NCI-H1105 treated with DMSO at 0.1 percent for 48 hours (cell line): ENCODE measurements around the gene DHRS7B.

ENCODE experiments used
- DNase-seq: peaks from one replicate; lab custom pipeline; 2025; lab: John Stamatoyannopoulos, UW

The DHRS7B gene

DNA sequence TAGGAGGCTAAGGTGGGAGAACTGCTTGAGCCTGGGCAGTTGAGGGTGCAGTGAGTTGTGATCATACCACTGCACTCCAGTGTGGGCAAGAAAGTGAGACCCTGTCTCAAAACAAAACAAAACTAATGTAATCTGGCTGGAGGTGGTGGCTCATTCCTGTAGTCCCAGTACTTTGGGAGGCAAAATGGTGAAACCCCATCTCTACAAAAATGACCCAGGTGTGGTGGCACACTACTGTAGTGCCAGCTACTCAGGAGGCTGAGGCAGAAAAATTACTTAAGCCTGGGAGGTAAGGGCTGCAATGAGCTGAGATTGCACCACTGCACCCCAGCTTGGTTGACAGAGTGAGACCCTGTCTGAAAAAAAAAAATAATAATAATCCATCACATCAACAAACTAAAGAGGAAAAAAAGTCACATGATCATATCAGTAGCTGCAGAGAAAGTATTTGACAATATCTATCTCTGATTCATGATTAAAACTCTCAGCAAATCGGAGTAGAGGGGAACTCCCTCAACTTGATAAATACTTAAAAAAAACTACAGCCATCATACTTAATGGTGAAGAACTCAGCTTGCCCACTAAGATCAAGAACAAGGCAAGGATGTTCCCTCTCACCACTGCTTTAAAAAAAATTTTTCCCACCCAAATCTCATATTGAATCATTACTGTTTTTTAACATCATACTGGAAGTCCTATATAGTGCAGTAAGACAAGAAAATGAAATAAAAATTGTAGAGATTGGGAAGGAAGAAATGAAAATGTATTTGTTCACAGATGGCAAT lies 31.0 kb downstream of the DHRS7B start:
- DNase-seq: no peak

DNA sequence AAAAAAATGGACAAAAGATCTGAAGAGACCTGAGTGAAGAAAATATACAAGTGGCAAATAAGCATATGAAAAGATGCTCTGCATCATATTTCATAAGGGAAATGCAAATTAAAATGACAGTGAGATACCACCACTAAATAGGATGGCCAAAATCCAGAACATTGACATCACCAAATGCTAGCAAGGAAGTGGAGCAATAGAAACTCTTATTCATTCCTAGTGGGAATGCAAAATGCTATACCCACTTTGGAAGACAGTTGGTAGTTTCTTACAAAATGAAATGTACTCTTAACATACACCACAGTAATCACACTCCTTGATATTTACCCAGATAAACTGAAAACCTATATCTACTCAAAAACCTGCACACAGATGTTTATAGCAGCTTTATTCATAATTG lies 33.6 kb downstream of the DHRS7B start:
- no peak for DNase-seq

DNA sequence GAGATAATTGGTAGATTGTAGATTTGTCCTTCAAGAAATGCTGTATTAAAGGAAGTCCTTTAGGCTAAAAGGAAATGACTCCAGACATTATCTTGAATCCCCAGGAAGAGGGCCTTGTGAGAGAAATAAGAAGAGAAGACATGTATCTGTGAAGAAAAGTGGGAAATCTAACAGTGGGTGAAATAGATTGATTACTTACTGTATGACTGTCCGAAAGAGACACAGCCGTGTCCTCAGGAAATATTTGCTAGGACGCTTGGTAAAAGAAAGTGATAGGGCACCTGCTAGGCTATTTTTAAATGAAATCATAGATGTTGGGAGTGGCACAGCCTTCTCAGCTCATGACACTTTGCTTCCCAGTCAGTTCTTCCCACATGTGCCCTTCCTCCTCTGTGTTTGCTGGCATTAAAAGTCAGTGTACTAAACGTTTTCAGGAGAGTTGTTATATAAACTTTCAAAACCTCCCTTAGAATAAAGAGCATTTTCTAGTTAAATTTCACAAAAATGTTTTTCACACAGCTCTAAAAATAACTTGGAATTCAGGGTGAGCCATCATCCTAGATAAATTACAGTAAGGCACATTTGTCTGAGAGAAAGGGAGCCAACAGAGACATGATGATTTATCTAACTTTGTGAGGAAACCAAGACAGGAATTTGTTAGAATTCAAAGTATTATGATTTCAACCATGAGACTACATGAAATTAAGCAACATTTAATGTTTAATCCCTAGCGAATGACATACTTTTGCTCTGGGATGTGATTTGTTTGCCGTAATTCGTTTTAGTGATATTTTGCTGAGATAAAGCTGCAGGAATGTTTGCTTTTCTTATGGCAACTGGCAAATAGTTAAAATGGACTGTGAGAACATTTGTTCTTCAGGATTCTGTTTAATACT lies 35.0 kb downstream of the DHRS7B start:
- no peak for DNase-seq

DNA sequence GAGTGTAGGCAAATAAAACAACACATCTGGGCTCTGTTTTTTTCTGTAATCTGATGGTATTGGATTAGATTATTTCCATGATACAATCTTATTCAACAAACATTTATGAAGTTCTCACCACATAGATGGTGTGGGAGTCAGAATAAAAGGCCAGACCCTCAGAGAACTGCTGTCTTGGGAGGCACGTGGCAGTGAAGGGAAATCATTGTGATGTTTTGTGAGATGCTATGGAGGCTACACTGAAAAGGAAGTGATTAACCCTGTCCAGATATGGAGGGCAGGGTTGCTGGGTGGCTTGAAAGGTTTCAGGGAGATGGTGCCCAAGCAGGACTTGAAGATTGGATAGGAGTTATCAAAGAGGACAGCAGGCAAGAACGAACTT lies 35.6 kb downstream of the DHRS7B start:
- no peak for DNase-seq

DNA sequence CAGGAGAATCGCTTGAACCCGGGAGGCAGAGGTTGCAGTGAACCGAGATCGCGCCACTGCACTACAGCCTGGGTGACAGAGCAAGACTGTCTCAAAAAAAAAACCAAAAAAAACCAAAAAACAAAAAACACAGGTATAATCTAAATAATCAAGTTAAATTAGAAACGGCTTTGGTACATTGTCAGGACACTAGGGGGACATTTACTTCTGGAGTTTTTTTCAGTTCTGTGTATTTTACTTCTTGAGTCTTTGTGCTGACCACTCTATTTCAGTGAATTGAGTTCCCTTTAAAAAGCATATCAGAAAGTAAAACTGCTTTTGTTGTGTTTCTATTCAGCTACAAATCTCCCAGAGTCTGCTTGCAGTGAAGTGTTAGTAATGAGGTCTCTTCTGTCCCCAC lies 36.3 kb downstream of the DHRS7B start:
- no peak for DNase-seq

DNA sequence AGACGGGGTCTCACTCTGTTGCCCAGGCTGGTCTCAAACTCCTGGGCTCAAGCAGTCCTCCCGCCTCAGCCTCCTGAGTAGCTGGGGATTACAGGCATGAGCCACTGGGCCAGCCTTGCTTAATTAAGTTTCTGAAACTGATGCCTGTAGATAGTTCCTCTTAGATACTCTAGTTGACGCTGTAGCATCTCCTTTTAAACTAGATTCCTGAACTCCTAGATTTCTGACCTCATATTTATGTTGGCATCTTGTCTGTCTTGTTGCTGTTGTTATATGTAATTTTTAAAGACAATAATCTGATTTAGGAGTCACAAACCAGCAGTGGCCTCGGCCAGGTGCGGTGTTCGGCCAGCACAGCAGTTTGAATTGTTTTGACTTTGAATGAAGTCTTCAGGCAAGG lies 37.5 kb downstream of the DHRS7B start:
- DNase-seq: no peak

DNA sequence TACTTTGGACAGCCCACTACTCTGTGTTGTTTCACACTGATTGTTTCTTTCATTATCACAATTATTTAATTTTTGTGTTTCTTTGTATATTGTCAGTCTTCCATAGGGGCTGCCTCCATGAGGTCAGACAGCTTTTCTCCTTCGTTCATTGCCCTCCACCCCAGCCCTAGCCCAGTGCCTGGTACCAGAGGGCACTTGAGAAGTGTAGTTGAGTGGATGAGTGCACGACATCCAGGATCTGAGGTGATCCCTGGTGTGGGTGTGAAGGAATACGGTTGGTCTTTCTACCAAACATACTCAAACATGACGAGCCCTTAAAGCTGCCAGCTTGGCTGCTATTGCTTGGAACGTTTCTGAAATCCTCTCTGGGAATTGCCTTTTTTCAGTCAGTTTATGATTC lies 37.9 kb downstream of the DHRS7B start:
- no peak for DNase-seq

DNA sequence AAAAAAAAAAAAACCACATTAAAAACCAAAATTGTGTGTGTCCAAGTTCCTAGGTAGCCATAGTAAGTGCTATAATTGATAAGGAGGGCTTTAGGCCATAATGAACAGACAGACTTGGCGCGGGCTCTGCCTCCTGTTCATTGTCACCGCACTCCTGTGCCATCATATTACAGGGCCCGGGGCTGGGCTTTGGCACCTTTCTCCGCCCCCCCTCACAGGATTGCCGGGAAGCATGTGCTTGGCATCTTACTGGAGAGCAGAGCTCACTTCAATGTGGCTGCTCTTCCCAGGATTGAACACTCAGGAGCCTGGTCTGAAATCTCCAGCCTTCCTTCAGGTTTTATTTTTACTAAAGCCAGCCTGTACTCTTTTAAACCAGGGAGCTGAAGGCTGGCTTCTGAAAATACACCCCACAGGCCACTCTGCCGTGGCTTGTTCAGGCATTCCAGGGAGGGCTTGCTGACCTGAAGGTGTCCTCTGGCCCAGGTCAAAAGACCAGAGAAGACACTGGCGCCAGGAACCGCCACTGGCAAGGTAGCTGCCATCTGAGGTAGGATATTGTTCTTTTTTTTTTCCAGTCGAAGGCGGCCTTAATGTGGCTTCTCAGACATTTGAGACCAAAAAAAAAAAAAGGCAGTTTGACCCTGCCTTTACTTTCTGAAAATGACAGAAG lies 39.3 kb downstream of the DHRS7B start:
- no peak for DNase-seq

DNA sequence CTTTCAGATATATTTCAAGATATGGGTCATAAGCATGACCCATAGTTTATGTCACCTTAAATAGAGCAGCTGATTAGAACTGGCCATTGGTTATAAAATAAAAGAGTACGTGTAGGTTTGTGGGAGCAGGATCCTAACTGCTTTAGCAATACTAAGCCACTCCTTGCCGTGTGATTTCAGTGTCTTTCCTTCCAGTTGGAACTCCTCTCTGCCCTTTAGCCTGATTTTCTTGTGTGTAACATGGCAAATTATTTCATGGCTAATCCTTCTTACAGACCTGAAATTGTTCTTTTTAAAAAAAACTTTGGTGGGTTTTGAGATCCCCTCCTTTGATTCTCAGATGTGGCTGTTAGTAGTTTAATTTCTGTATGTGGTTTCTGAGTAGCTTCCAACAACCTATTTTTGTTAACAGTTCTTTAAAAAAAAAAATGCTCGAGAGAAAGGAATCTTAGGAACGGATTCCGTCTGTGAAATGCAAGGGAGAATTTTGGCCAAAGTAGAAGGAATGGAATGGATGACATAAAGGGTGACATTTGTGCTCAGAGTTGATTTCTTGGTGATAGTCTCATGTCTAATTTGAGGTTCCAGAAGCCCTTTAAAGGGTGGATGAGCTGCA lies 39.9 kb downstream of the DHRS7B start:
- no peak for DNase-seq

DNA sequence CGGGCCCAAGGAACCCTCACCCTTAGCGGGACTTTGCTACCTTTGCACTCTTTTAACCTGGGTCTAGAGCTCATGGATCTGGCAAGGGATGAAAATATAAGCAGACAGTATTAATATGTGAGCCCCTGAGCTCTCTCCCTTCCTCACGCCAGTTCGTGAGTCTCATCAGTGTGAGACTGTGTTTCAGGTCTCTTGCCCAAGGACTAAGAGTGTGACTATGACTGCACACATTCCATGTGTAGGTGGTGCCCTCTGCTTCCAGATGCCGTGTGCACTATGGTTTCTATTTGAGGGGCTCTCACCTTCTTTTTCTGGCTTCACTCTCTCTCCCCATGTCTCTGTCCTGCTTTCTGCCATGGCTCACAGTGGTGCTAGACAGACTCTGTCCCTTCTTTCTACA lies 40.5 kb downstream of the DHRS7B start:
- no peak for DNase-seq

DNA sequence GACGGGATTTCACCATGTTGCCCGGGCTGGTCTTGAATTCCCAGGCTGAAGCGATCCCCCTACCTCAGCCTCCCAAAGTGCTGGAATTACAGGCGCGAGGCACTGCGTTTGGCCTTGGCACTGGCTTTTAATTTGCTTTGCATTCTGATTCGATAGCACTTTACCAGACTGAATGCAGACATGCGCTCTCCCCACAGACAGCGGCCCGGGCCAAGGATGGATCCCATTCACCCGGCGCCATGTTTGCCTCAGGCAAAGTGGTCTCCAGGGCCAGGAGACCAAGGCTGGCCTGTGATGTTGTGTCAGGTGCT lies 41.7 kb downstream of the DHRS7B start:
- no peak for DNase-seq

DNA sequence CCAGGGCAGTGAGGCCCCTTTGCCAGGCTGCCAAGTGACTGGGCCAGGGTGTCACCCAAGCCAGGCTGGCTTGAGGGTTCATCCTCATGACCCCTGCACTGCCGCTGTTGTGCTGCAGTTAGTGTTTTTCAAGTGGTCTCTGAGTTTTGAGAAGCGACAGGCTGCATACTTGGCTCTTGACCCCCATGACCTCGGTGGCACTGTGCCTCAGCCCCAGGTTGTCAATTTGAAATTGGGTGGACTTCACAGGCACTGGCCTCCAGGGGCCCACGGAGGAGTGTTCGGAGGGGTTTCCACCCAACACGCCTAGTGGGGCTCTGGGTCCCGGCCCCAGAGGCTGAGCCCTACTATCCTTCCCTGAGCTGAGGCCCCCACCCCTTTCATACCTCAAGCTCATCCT lies 42.7 kb downstream of the DHRS7B start:
- DNase-seq: no peak

DNA sequence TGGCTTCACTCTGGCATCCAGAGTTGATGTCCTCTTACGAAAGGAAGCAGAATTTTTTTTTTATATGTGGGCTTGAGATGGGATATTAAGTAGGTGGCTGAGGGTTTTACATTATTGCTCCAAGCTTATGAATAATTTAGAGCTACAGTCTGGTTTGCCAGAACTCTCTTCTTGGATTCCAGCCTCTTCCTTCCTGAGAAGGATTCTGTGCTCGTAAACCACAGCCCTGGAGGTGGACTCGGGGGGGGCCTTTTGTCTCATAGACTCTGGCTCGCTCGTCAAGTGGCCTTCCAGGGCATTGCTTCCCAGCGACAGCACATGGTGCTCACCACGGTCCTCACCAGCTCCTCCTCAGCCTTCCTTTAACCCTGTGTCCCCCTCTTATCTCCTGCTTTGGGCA lies 44.0 kb downstream of the DHRS7B start:
- no peak for DNase-seq

DNA sequence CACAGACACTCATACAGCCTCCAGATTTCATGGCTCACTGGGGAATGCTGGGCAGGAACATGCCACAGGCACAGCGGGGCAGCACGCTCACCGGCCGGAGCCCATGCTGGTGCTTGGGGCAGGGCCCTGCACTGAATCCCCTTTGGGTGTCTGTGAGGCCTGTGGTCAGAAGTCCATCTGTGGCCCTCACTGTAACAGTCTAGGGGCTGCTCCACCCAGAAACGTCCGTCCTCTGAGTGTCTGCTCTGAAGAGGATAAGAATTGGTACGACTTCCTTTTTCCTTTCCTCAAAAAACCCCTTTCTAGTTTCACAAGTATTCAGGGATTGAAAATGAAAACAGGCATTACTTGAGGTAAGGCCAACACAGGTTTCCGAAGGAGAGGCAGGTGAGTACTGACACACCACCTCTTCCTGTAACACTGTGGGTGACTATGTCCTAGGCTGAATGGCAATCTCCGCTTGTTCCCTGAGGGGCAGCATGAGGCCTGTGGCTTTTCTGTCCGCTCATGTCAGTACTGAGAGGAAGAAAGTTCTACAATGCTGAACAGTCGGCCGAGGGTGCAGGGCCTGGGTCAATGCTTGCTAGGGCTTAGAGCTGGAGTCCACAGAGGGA lies 44.7 kb downstream of the DHRS7B start:
- no peak for DNase-seq

DNA sequence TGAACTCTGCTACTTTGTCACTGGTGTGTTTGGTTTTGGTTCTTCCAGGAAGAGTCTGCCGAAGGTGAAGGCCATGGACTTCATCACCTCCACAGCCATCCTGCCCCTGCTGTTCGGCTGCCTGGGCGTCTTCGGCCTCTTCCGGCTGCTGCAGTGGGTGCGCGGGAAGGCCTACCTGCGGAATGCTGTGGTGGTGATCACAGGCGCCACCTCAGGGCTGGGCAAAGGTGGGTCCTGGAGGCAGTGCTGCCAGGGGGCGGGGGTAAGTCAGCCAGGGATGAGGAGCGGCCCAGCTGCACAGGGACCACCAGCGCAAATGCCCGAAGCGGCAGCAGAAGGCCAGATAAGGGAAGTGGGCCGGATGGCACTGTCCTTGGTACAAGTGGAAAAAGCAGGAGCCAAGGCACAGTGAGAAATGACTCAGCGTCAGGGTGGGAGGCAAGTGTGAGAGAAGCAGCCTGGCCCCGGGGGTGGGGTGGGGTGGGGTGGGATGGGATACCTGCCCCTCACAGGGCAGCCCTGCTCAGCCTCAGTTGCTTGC lies 45.3 kb downstream of the DHRS7B start:
- DNase-seq: no peak

DNA sequence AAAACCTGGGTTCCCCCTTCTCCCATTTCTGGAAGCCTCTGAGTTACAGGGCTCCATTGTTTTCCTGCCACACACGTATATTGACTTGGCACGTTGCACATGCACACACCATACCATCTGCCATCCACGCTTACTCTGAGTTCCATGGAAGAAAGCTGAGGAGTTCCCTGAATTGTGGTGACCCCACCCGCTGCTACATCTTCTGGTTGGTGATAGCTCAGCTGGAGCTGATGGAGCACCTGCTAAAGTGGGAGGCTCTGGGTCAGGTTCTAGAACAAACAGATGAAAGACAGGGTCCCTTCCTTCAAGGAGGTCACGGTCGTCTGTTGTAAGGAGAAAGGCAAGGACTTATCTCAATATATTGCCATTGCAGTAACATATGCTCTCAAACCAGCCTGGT lies 46.1 kb downstream of the DHRS7B start:
- DNase-seq: no peak

DNA sequence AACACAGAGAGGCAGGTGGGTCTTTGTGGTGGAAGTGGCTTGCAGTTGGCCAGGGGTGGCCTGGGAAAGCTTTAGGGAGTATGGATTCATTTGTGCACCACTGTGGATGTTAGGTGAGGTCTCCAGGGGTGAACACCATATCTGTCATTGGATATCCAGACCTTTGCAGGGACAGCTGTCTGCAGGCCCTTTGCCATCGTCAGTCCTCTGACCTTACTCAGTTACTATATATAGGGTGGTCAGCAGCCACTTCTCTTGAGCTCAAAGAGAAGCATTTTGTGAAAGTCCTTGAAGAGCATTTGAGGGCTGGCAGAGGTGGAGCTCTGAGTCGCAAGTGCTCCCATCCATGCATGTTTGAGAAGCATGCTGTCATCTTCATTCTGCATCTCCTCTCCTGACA lies 46.8 kb downstream of the DHRS7B start:
- DNase-seq: no peak

DNA sequence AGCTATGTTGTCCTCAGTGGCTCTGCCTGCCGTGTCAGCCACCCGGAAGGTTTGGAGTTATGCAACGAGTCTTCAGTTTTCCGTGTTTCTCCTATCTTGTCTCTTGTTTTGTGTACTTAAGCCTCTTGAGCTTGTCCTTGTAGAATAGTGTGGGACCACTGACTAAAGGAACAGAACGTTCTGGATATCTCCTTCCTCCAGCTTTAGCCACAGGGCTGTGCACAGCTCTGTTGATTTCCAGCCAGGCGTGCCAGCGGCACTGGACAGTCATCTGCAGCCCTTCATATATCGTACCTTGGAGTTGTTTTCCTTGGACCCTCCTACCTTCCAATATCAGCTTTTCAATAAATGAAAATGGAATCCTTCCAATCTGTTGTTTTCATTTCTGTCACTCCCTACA lies 47.4 kb downstream of the DHRS7B start:
- DNase-seq: no peak

DNA sequence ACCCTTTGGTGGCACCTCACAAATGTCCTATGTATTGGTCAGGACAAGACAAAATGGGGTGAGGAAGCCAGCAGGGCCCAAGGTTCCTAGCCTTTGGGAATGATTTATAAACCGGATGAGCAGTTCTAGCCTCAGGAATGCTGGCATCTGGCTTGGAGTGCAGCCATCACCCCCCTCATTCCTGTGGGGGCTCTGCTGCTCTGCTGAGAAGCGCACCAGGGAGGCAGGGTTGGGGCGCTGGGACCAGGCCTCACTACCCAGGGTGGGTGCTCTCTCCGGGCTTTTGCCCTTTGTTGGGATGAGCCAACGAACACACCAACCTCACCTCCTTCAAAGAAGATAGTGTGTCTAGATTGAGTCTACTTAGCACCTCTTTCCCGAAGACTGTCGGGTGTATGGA lies 47.9 kb downstream of the DHRS7B start:
- no peak for DNase-seq

DNA sequence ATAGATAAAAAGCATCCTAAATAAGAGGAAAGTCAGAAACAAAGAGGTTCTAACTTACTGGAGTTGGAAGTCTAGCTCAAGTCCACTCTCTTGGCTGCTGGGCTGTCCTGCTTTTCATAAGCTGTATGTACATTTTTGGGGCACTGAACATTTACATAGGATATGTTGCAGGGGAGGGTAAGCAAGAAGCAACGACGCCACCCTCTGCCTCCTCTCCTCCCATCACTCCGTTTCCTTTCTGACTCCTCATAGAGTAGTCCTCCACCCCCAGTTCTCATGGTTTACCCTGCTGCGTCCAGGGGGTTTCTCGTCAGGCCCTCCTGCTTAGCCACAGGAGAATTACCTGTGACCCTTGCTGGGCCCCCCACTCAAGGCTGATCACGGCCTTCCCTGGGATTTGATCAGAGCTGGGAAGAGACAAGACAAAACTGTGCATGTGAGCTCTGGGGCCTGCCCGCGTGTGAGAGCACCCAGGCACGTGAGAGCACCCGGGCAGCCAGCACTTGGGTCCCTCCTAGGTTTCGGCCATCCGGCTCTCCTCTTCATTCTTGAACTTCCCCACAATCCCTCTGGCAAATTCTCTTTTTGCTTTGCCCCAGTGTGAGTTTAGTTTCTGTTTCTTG lies 50.1 kb downstream of the DHRS7B start:
- no peak for DNase-seq

DNA sequence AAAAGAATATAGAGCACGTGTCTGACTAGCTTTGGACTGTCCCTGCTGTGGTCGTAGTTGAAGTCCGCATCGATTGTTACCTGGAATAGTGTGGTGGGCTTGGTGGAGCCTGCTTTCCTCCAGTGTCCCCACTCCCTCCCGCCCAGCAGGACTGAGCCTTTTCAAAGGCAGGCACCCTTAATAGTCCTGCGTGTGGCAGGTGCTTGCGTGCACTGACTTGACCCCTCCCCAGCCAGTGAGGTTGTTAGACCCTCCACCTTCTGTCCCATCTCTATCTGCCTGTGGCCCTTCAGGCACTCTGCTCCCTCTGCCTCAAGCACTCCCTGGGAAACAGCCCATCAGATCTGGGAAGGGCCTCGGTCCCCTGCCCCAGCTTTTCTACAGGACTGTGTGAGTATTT lies 50.6 kb downstream of the DHRS7B start:
- no peak for DNase-seq
